ENCODE measurements around the gene ASTL.

The ASTL gene

GRCh38 chr2:96151595-96152303 lies 13.4 kb upstream of the ASTL start:
- TF ChIP-seq CTCF (IDR thresholded peaks at IDR 0.05; ENCODE audit: borderline replicate concordance, extremely low read depth, low read length, poor library complexity, severe bottlenecking), result no peak
- TF ChIP-seq EZH2 (IDR thresholded peaks at IDR 0.05; ENCODE audit: borderline replicate concordance, low read depth, low read length, severe bottlenecking), result no peak
- H4K20me1 ChIP-seq (ENCODE audit: insufficient read depth, low read length), result no peaks in the 10 kb centered on the region; the same call in 1 of the 2 replicates
- H3K9ac ChIP-seq (ENCODE audit: low read depth, low read length), result no peak overlapping the region
- H3K4me2 ChIP-seq (ENCODE audit: insufficient read depth, low read length), result no peak overlapping the region
- ATAC-seq (ENCODE audit: insufficient read depth, low read depth) (no peak), DNase-seq (no peak)
- H3K36me3 ChIP-seq (ENCODE audit: insufficient read depth, low read length), result no peaks in the 10 kb centered on the region
- no peak overlapping the region for H3K4me3 ChIP-seq (ENCODE audit: low read depth in 1 of 2, low read length in 2 of 2)
- H3K4me1 ChIP-seq (ENCODE audit: insufficient read depth, low read length), result peaks cover 29% of the 10 kb centered on the region
- H3K27me3 ChIP-seq (ENCODE audit: insufficient read depth, low read length, poor library complexity), result no peaks in the 10 kb centered on the region
- no peak overlapping the region for H2AFZ ChIP-seq (ENCODE audit: low read depth, low read length)
- H3K27ac ChIP-seq (ENCODE audit: low read length), result no peak overlapping the region
- H3K9me3 ChIP-seq (ENCODE audit: insufficient read depth, low read length, severe bottlenecking), result no peaks in the 10 kb centered on the region
- H3K79me2 ChIP-seq (ENCODE audit: insufficient read depth, low read length), result no peaks in the 10 kb centered on the region

- Histone ChIP-seq H3K79me2 (ENCODE audit: insufficient read depth, low read length) (no peaks in the 10 kb centered on the region), H3K27ac (ENCODE audit: low read length) (no peak overlapping the region), H2AFZ (ENCODE audit: low read depth, low read length) (no peak overlapping the region), H4K20me1 (ENCODE audit: insufficient read depth, low read length) (no peaks in the 10 kb centered on the region; the same call in 1 of the 2 replicates), H3K27me3 (ENCODE audit: insufficient read depth, low read length, poor library complexity) (no peaks in the 10 kb centered on the region), H3K9me3 (ENCODE audit: insufficient read depth, low read length, severe bottlenecking) (no peaks in the 10 kb centered on the region), H3K4me2 (ENCODE audit: insufficient read depth, low read length) (no peak overlapping the region), H3K36me3 (ENCODE audit: insufficient read depth, low read length) (no peaks in the 10 kb centered on the region), H3K4me1 (ENCODE audit: insufficient read depth, low read length) (peaks cover 36% of the 10 kb centered on the region), H3K9ac (ENCODE audit: low read depth, low read length) (no peak overlapping the region), H3K4me3 (ENCODE audit: low read depth in 1 of 2, low read length in 2 of 2) (no peak overlapping the region)
- no peak for DNase-seq
- no peak for ATAC-seq (ENCODE audit: insufficient read depth, low read depth)
- TF ChIP-seq CTCF (IDR thresholded peaks at IDR 0.05; ENCODE audit: borderline replicate concordance, extremely low read depth, low read length, poor library complexity, severe bottlenecking) (no peak), EZH2 (IDR thresholded peaks at IDR 0.05; ENCODE audit: borderline replicate concordance, low read depth, low read length, severe bottlenecking) (no peak)
These were observed 12.7 kb upstream of the ASTL start for GRCh38 chr2:96150791-96151594.

GRCh38 chr2:96150007-96150640 lies 11.8 kb upstream of the ASTL start:
- Histone ChIP-seq H3K36me3 (ENCODE audit: insufficient read depth, low read length) (no peaks in the 10 kb centered on the region; the same call in 1 of the 2 replicates), H3K9ac (ENCODE audit: low read depth, low read length) (no peak overlapping the region), H3K27ac (ENCODE audit: low read length) (no peak overlapping the region), H2AFZ (ENCODE audit: low read depth, low read length) (no peak overlapping the region), H3K79me2 (ENCODE audit: insufficient read depth, low read length) (peaks cover 2% of the 10 kb centered on the region), H3K27me3 (ENCODE audit: insufficient read depth, low read length, poor library complexity) (no peaks in the 10 kb centered on the region), H3K4me2 (ENCODE audit: insufficient read depth, low read length) (no peak overlapping the region), H4K20me1 (ENCODE audit: insufficient read depth, low read length) (no peaks in the 10 kb centered on the region; the same call in 1 of the 2 replicates), H3K9me3 (ENCODE audit: insufficient read depth, low read length, severe bottlenecking) (no peaks in the 10 kb centered on the region), H3K4me1 (ENCODE audit: insufficient read depth, low read length) (peaks cover 44% of the 10 kb centered on the region), H3K4me3 (ENCODE audit: low read depth in 1 of 2, low read length in 2 of 2) (no peak overlapping the region)
- TF ChIP-seq CTCF (IDR thresholded peaks at IDR 0.05; ENCODE audit: borderline replicate concordance, extremely low read depth, low read length, poor library complexity, severe bottlenecking) (no peak), EZH2 (IDR thresholded peaks at IDR 0.05; ENCODE audit: borderline replicate concordance, low read depth, low read length, severe bottlenecking) (no peak)
- ATAC-seq (ENCODE audit: insufficient read depth, low read depth) (no peak), DNase-seq (no peak)

Measured in DND-41 (cell line).